ENCODE results near the gene ARID1B.

DNA sequence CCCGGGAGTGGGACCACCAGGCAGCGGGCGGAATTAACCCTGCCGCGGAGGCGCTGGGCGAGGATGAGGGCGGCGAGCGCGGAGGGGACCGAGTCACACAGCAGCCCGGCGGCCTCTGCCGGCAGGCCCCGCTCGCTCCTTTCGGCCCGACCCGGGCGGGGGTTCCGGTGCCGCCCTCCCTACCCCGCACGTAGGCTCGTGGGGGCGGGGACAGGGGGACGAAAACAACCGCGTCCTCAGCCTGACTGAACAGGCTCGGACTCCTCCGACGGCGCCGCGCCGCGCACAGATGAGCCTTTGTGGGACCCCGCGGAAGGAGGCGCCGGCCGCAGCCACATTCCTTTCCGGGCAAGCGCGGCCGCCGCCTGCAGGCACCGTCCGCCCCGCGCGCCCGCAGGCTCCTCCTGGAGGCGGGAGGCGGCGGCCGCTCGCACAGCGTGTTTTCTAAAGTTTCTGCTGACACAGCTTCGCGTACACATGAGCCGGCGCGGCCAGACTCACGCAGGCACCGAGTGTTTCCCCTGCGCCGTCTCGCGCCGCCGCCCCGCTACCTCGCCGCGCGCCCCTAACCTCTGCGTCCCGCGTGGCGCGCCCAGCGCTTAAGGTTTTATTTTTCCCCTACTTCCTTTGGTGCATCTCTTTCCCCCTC is 244.3 kb downstream of the ARID1B start:
- TF ChIP-seq GATA2 (IDR thresholded peaks at IDR 0.05; ENCODE audit: low read depth, low read length) (no peak), GATA3 (IDR thresholded peaks at IDR 0.05; ENCODE audit: low read depth, low read length) (no peak)
